ENCODE measurements around the gene INPP5D.
A peak's percentile ranks its signal among the peaks of the same experiment; 100 is the strongest.
"Not testable (repeated sequence)": the region's sequence is repeated elsewhere in the genome, so short reads cannot be mapped to it uniquely, and the experiment has no call there.

INPP5D gene

GRCh38 chr2:233178994-233179847, 119.1 kb downstream of the INPP5D start:
- no peaks in the 10 kb centered on the region for H3K4me1 ChIP-seq (ENCODE audit: control insufficient read depth, insufficient read depth, low read length, poor library complexity, severe bottlenecking)
- peak overlapping the region; percentile 16 for H3K27ac ChIP-seq (ENCODE audit: insufficient read depth, low read length, poor library complexity, severe bottlenecking)
- peaks cover 74% of the 10 kb centered on the region for H3K36me3 ChIP-seq (ENCODE audit: control insufficient read depth, insufficient read depth, low read length)
- H3K27me3 ChIP-seq (replicated peaks; ENCODE audit: control insufficient read depth, insufficient read depth, low read length, poor library complexity, severe bottlenecking) = no peaks in the 10 kb centered on the region
- no peak overlapping the region for H3K4me3 ChIP-seq (ENCODE audit: insufficient read depth, low read depth, low read length, poor library complexity, severe bottlenecking)
- no peak for DNase-seq
- H3K9me3 ChIP-seq (ENCODE audit: control insufficient read depth, low read length) = no peaks in the 10 kb centered on the region

- DNase-seq = no peak
Observed at GRCh38 chr2:233179848-233180366, 119.8 kb downstream of the INPP5D start.

GRCh38 chr2:233183869-233184418, 123.8 kb downstream of the INPP5D start:
- no peak for DNase-seq
- H3K27ac ChIP-seq (ENCODE audit: insufficient read depth, low read length, poor library complexity, severe bottlenecking) = no peak overlapping the region
- H3K4me3 ChIP-seq (ENCODE audit: insufficient read depth, low read depth, low read length, poor library complexity, severe bottlenecking) = no peak overlapping the region
- H3K4me1 ChIP-seq (ENCODE audit: control insufficient read depth, insufficient read depth, low read length, poor library complexity, severe bottlenecking) = no peaks in the 10 kb centered on the region
- H3K36me3 ChIP-seq (ENCODE audit: control insufficient read depth, insufficient read depth, low read length) = peaks cover 92% of the 10 kb centered on the region
- H3K27me3 ChIP-seq (replicated peaks; ENCODE audit: control insufficient read depth, insufficient read depth, low read length, poor library complexity, severe bottlenecking) = no peaks in the 10 kb centered on the region
- no peaks in the 10 kb centered on the region for H3K9me3 ChIP-seq (ENCODE audit: control insufficient read depth, low read length)

More at GRCh38 chr2:233179848-233180366, 119.8 kb downstream of the INPP5D start:
- Histone ChIP-seq H3K36me3 (ENCODE audit: control insufficient read depth, insufficient read depth, low read length) (peaks cover 78% of the 10 kb centered on the region), H3K27ac (ENCODE audit: insufficient read depth, low read length, poor library complexity, severe bottlenecking) (no peak overlapping the region), H3K9me3 (ENCODE audit: control insufficient read depth, low read length) (no peaks in the 10 kb centered on the region), H3K27me3 (replicated peaks; ENCODE audit: control insufficient read depth, insufficient read depth, low read length, poor library complexity, severe bottlenecking) (no peaks in the 10 kb centered on the region), H3K4me3 (ENCODE audit: insufficient read depth, low read depth, low read length, poor library complexity, severe bottlenecking) (no peak overlapping the region), H3K4me1 (ENCODE audit: control insufficient read depth, insufficient read depth, low read length, poor library complexity, severe bottlenecking) (no peaks in the 10 kb centered on the region)

- Histone ChIP-seq H3K36me3 (ENCODE audit: control insufficient read depth, insufficient read depth, low read length) (peaks cover 92% of the 10 kb centered on the region), H3K4me3 (ENCODE audit: insufficient read depth, low read depth, low read length, poor library complexity, severe bottlenecking) (no peak overlapping the region), H3K27ac (ENCODE audit: insufficient read depth, low read length, poor library complexity, severe bottlenecking) (no peak overlapping the region), H3K27me3 (replicated peaks; ENCODE audit: control insufficient read depth, insufficient read depth, low read length, poor library complexity, severe bottlenecking) (no peaks in the 10 kb centered on the region), H3K4me1 (ENCODE audit: control insufficient read depth, insufficient read depth, low read length, poor library complexity, severe bottlenecking) (no peaks in the 10 kb centered on the region), H3K9me3 (ENCODE audit: control insufficient read depth, low read length) (no peaks in the 10 kb centered on the region)
- DNase-seq = no peak
Observed at GRCh38 chr2:233184669-233185068, 124.5 kb downstream of the INPP5D start.

GRCh38 chr2:233185330-233185729, 125.2 kb downstream of the INPP5D start:
- H3K4me3 ChIP-seq (ENCODE audit: insufficient read depth, low read depth, low read length, poor library complexity, severe bottlenecking) = no peak overlapping the region
- no peaks in the 10 kb centered on the region for H3K9me3 ChIP-seq (ENCODE audit: control insufficient read depth, low read length)
- no peaks in the 10 kb centered on the region for H3K27me3 ChIP-seq (replicated peaks; ENCODE audit: control insufficient read depth, insufficient read depth, low read length, poor library complexity, severe bottlenecking)
- peaks cover 93% of the 10 kb centered on the region for H3K36me3 ChIP-seq (ENCODE audit: control insufficient read depth, insufficient read depth, low read length)
- H3K4me1 ChIP-seq (ENCODE audit: control insufficient read depth, insufficient read depth, low read length, poor library complexity, severe bottlenecking) = no peaks in the 10 kb centered on the region
- DNase-seq = no peak
- H3K27ac ChIP-seq (ENCODE audit: insufficient read depth, low read length, poor library complexity, severe bottlenecking) = no peak overlapping the region

- Histone ChIP-seq H3K27me3 (replicated peaks; ENCODE audit: control insufficient read depth, insufficient read depth, low read length, poor library complexity, severe bottlenecking) (no peaks in the 10 kb centered on the region), H3K36me3 (ENCODE audit: control insufficient read depth, insufficient read depth, low read length) (peaks cover 95% of the 10 kb centered on the region), H3K4me3 (ENCODE audit: insufficient read depth, low read depth, low read length, poor library complexity, severe bottlenecking) (no peak overlapping the region), H3K27ac (ENCODE audit: insufficient read depth, low read length, poor library complexity, severe bottlenecking) (no peak overlapping the region), H3K9me3 (ENCODE audit: control insufficient read depth, low read length) (no peaks in the 10 kb centered on the region), H3K4me1 (ENCODE audit: control insufficient read depth, insufficient read depth, low read length, poor library complexity, severe bottlenecking) (no peaks in the 10 kb centered on the region)
- no peak for DNase-seq
Observed at GRCh38 chr2:233185963-233186362, 125.8 kb downstream of the INPP5D start.

GRCh38 chr2:233186851-233187250, 126.7 kb downstream of the INPP5D start:
- Histone ChIP-seq H3K4me3 (ENCODE audit: insufficient read depth, low read depth, low read length, poor library complexity, severe bottlenecking) (no peak overlapping the region), H3K9me3 (ENCODE audit: control insufficient read depth, low read length) (no peaks in the 10 kb centered on the region), H3K27ac (ENCODE audit: insufficient read depth, low read length, poor library complexity, severe bottlenecking) (no peak overlapping the region), H3K27me3 (replicated peaks; ENCODE audit: control insufficient read depth, insufficient read depth, low read length, poor library complexity, severe bottlenecking) (no peaks in the 10 kb centered on the region), H3K4me1 (ENCODE audit: control insufficient read depth, insufficient read depth, low read length, poor library complexity, severe bottlenecking) (no peaks in the 10 kb centered on the region), H3K36me3 (ENCODE audit: control insufficient read depth, insufficient read depth, low read length) (peaks cover 95% of the 10 kb centered on the region)
- no peak for DNase-seq

- DNase-seq = no peak
- H3K36me3 ChIP-seq (ENCODE audit: control insufficient read depth, insufficient read depth, low read length) = peaks cover 83% of the 10 kb centered on the region
- no peaks in the 10 kb centered on the region for H3K27me3 ChIP-seq (replicated peaks; ENCODE audit: control insufficient read depth, insufficient read depth, low read length, poor library complexity, severe bottlenecking)
- no peak overlapping the region for H3K27ac ChIP-seq (ENCODE audit: insufficient read depth, low read length, poor library complexity, severe bottlenecking)
- no peaks in the 10 kb centered on the region for H3K9me3 ChIP-seq (ENCODE audit: control insufficient read depth, low read length)
- H3K4me1 ChIP-seq (ENCODE audit: control insufficient read depth, insufficient read depth, low read length, poor library complexity, severe bottlenecking) = no peaks in the 10 kb centered on the region
- H3K4me3 ChIP-seq (ENCODE audit: insufficient read depth, low read depth, low read length, poor library complexity, severe bottlenecking) = no peak overlapping the region
Observed at GRCh38 chr2:233189025-233189424, 128.9 kb downstream of the INPP5D start.

- H3K9me3 ChIP-seq (ENCODE audit: control insufficient read depth, low read length); H3K4me3 ChIP-seq (ENCODE audit: insufficient read depth, low read depth, low read length, poor library complexity, severe bottlenecking); H3K4me1 ChIP-seq (ENCODE audit: control insufficient read depth, insufficient read depth, low read length, poor library complexity, severe bottlenecking); H3K27me3 ChIP-seq (replicated peaks; ENCODE audit: control insufficient read depth, insufficient read depth, low read length, poor library complexity, severe bottlenecking); H3K27ac ChIP-seq (ENCODE audit: insufficient read depth, low read length, poor library complexity, severe bottlenecking); DNase-seq: not testable (repeated sequence)
- peaks cover 82% of the 10 kb centered on the region for H3K36me3 ChIP-seq (ENCODE audit: control insufficient read depth, insufficient read depth, low read length)
Observed at GRCh38 chr2:233191016-233191415, 130.9 kb downstream of the INPP5D start.

- H3K36me3 ChIP-seq (ENCODE audit: control insufficient read depth, insufficient read depth, low read length) = peaks cover 83% of the 10 kb centered on the region
- no peaks in the 10 kb centered on the region for H3K9me3 ChIP-seq (ENCODE audit: control insufficient read depth, low read length)
- no peak for DNase-seq
- no peak overlapping the region for H3K4me3 ChIP-seq (ENCODE audit: insufficient read depth, low read depth, low read length, poor library complexity, severe bottlenecking)
- no peaks in the 10 kb centered on the region for H3K4me1 ChIP-seq (ENCODE audit: control insufficient read depth, insufficient read depth, low read length, poor library complexity, severe bottlenecking)
- H3K27me3 ChIP-seq (replicated peaks; ENCODE audit: control insufficient read depth, insufficient read depth, low read length, poor library complexity, severe bottlenecking) = no peaks in the 10 kb centered on the region
- H3K27ac ChIP-seq (ENCODE audit: insufficient read depth, low read length, poor library complexity, severe bottlenecking) = no peak overlapping the region
Observed at GRCh38 chr2:233193738-233194137, 133.6 kb downstream of the INPP5D start.

Measured in effector memory CD4-positive, alpha-beta T cell (primary cell).